Right lobe of liver (tissue), 6 donors: ENCODE data around the gene LRCH3. TPM values are rescaled to one million over a fixed set of nuclear protein-coding genes. Genes with fewer than 3 reads are reported as not detected.

Experiments
- ATAC-seq, 4 donors: fragments of 200-7000 bp; cut with Tn5 transposase; one replicate each; pipeline ENCODE4 v1.9.1; 2020; ENCODE audit warnings: mild to moderate bottlenecking in 4 of 4, moderate library complexity in 4 of 4
- DNase-seq, 3 donors: peaks; one replicate each; pipeline ENCODE4 v3.0.0-alpha.2; 2020
- H3K27ac ChIP-seq, 3 donors: fragments of 200-600 bp; one replicate each; pipeline ENCODE4 v1.8.0; 2022
- H3K27me3 ChIP-seq, 2 donors: fragments of 200-600 bp; one replicate each; pipeline ENCODE4 v1.8.0; 2022
- H3K36me3 ChIP-seq, 4 donors: fragments of 200-600 bp; sonication (generic) in 1 of 4; one replicate each; pipeline versions ENCODE4 v1.5.1 to v1.8.0; 2017 to 2022; ENCODE audit warnings: control low read depth in 1 of 4
- H3K4me1 ChIP-seq, 4 donors: fragments of 200-600 bp; sonication (generic) in 1 of 4; one replicate each; pipeline versions ENCODE4 v1.5.1 to v1.8.0; 2017 to 2022; ENCODE audit warnings: control low read depth in 1 of 4
- H3K4me3 ChIP-seq, 3 donors: fragments of 200-600 bp; one replicate each; pipeline ENCODE4 v1.8.0; 2022
- H3K9me3 ChIP-seq, 4 donors: fragments of 200-600 bp; sonication (generic) in 1 of 4; one replicate each; pipeline versions ENCODE4 v1.5.1 to v1.8.0; 2017 to 2022; ENCODE audit warnings: control low read depth in 1 of 4
- CTCF ChIP-seq, 4 donors: fragments of 200-600 bp in 3 of 4; fragments of 450-650 bp in 1 of 4; IDR thresholded peaks; one replicate each; pipeline versions ENCODE4 v1.5.1 to v1.8.0; 2016 to 2022; ENCODE audit warnings: antibody characterized with exemption in 4 of 4, mild to moderate bottlenecking in 2 of 4
- POLR2A ChIP-seq: fragments of 450-650 bp; IDR thresholded peaks from one replicate; pipeline ENCODE4 v1.6.1; 2017; ENCODE audit warnings: antibody characterized with exemption, mild to moderate bottlenecking
- WGBS: methylation state at CpG from one replicate; pipeline ENCODE4 v1.1.6; 2018; ENCODE audit warnings: low coverage, low lambda C conversion rate; ENCODE audit not compliant: insufficient coverage; ENCODE audit errors: missing lambda C conversion rate; 5-methylcytosine and 5-hydroxymethylcytosine counted together
- intact Hi-C, 2 donors: fragments of 100-400 bp; cut with DNase I; formaldehyde crosslinking; loops; one replicate each; pipeline versions ENCODE4 v1.11.2 to v1.14.1; 2022
- total RNA-seq, 6 experiments: library from RNA; depleted of rRNA in 2 of 6; stranded (reverse); fragments of >200 nt in 2 of 6; fragmentation: NEBNext Ultra II Directional in 3 of 6; extraction: Animal tissue kit (Norgen Biotek cat#: 25700) in 3 of 6; gene quantifications; one replicate each; pipeline versions ENCODE4 v1.1.0 to v1.2.4, GENCODE V29; 2016 to 2023
- donor health status: DM: no; HTN: yes; CAD: no.
- donor health status: DM: no; HTN: no; CAD: no.
- donor health status: DM: no; HTN: no; CAD: no.
- donor health status: DM: no; HTN: yes; CAD: no.
- donor health status: DM: no; HTN: yes; CAD: no.

The LRCH3 gene
- total RNA-seq, 6 experiments from 2014 or later: 18.8 to 24.2 (median 21.8) TPM

- intact Hi-C loops: no loop called here
- no peaks in the 10 kb centered on the region for H3K27me3 ChIP-seq
- H3K36me3 ChIP-seq: peaks cover 0 to 12% (median under 1%) of the 10 kb centered on the region in 4 donors
- no peaks in the 10 kb centered on the region for H3K9me3 ChIP-seq
- ATAC-seq (no peak), DNase-seq (no peak)
- H3K4me3 ChIP-seq: no peak overlapping the region
- H3K27ac ChIP-seq: no peak overlapping the region
- WGBS: 78% methylated on average over 1 of the region's 1 CpG
- TF ChIP-seq POLR2A: no peak
- no peak for TF ChIP-seq CTCF (IDR thresholded peaks at IDR 0.05)
- H3K4me1 ChIP-seq: no peaks in the 10 kb centered on the region
Observed at GRCh38 chr3:197787412-197787811, 3.6 kb upstream of the LRCH3 start.

- intact Hi-C loops: no loop called here
- no peak overlapping the region for H3K27ac ChIP-seq
- no peak overlapping the region for H3K4me3 ChIP-seq
- no peaks in the 10 kb centered on the region for H3K36me3 ChIP-seq
- 100% methylated on average over 3 of the region's 3 CpGs for WGBS
- ATAC-seq (no peak), DNase-seq (no peak)
- H3K4me1 ChIP-seq: peaks cover 0 to 17% (median 4%) of the 10 kb centered on the region in 4 donors
- H3K27me3 ChIP-seq: no peaks in the 10 kb centered on the region
- no peaks in the 10 kb centered on the region for H3K9me3 ChIP-seq
- no peak for TF ChIP-seq CTCF (IDR thresholded peaks at IDR 0.05)
- TF ChIP-seq POLR2A: no peak
Observed at GRCh38 chr3:197789309-197789708, 1.7 kb upstream of the LRCH3 start.

- Histone ChIP-seq H3K36me3 (no peaks in the 10 kb centered on the region), H3K27ac (no peak overlapping the region), H3K4me1 (peaks cover 0 to 23% (median 4%) of the 10 kb centered on the region in 4 donors), H3K9me3 (no peaks in the 10 kb centered on the region), H3K4me3 (no peak overlapping the region), H3K27me3 (no peaks in the 10 kb centered on the region)
- DNase-seq (no peak), ATAC-seq (no peak)
- intact Hi-C loops: no loop called here
- TF ChIP-seq CTCF (IDR thresholded peaks at IDR 0.05) (no peak), POLR2A (no peak)
- 64% methylated on average over 1 of the region's 1 CpG for WGBS
Observed at GRCh38 chr3:197790033-197790432, 1.0 kb upstream of the LRCH3 start.

- WGBS: 13% methylated on average over 22 of the region's 25 CpGs
- H3K4me1 ChIP-seq: peaks cover 0 to 26% (median 4%) of the 10 kb centered on the region in 4 donors
- ATAC-seq (peak; percentile 20 to 44 (median 40)), DNase-seq (no peak)
- no peaks in the 10 kb centered on the region for H3K27me3 ChIP-seq
- no peaks in the 10 kb centered on the region for H3K36me3 ChIP-seq
- no peak for TF ChIP-seq CTCF (IDR thresholded peaks at IDR 0.05)
- TF ChIP-seq POLR2A: no peak
- intact Hi-C loops: no loop called here
- H3K27ac ChIP-seq: peak overlapping the region; percentile 88 to 95 (median 94)
- peak overlapping the region; percentile 64 to 84 (median 68) for H3K4me3 ChIP-seq
- H3K9me3 ChIP-seq: no peaks in the 10 kb centered on the region
Observed at GRCh38 chr3:197791892-197792647, 1.0 kb downstream of the LRCH3 start.
